ENCODE results near the gene PAX7. TPM values are rescaled to one million over a fixed set of nuclear protein-coding genes. Genes with fewer than 3 reads are reported as not detected.

The PAX7 gene
- total and polyA plus RNA-seq, 4 donors, result 0.03 TPM; not detected in 3

- TF ChIP-seq CTCF (IDR thresholded peaks at IDR 0.05; ENCODE audit: control extremely low read depth, extremely low read depth), result no peak
- Histone ChIP-seq H3K27ac (ENCODE audit: low read depth in 1 of 2, low read length in 1 of 2) (no peak overlapping the region), H3K27me3 (ENCODE audit: control insufficient read depth in 3 of 3, insufficient read depth in 3 of 3, low read length in 2 of 3) (peaks cover 18 to 91% (median 85%) of the 10 kb centered on the region in 3 donors), H3K4me3 (no peak overlapping the region), H3K36me3 (ENCODE audit: control insufficient read depth in 4 of 4, insufficient read depth in 4 of 4, low read length in 4 of 4) (no peaks in the 10 kb centered on the region), H3K9ac (ENCODE audit: insufficient read depth in 1 of 2, low read length in 2 of 2) (no peak overlapping the region), H3K9me3 (ENCODE audit: control insufficient read depth in 4 of 4, insufficient read depth in 3 of 4, low read length in 3 of 4) (peaks cover 0 to 3% (median 0%) of the 10 kb centered on the region in 4 donors), H3K4me1 (ENCODE audit: control insufficient read depth in 5 of 5, insufficient read depth in 5 of 5, low read length in 5 of 5) (peaks cover 0 to 6% (median 0%) of the 10 kb centered on the region in 5 donors)
- 16 to 22% methylated on average over 3 of the region's 3 CpGs for WGBS, 2 donors
- ATAC-seq (ENCODE audit: insufficient read depth, low FRiP score), result no peak
- DNase-seq, result no peak
Observed at GRCh38 chr1:18647681-18648214, 17.1 kb downstream of the PAX7 start.

- no peak for TF ChIP-seq CTCF (IDR thresholded peaks at IDR 0.05; ENCODE audit: control extremely low read depth, extremely low read depth)
- 33 to 45% methylated on average over 5 of the region's 5 CpGs for WGBS, 2 donors
- DNase-seq (no peak), ATAC-seq (ENCODE audit: insufficient read depth, low FRiP score) (no peak)
- H3K27ac ChIP-seq (ENCODE audit: low read depth in 1 of 2, low read length in 1 of 2), result no peak overlapping the region
- no peak overlapping the region for H3K4me3 ChIP-seq
- H3K27me3 ChIP-seq (ENCODE audit: control insufficient read depth in 3 of 3, insufficient read depth in 3 of 3, low read length in 2 of 3), result peaks cover 9 to 94% (median 89%) of the 10 kb centered on the region in 3 donors
- H3K4me1 ChIP-seq (ENCODE audit: control insufficient read depth in 5 of 5, insufficient read depth in 5 of 5, low read length in 5 of 5), result peaks cover 0 to 8% (median 0%) of the 10 kb centered on the region in 5 donors
- no peak overlapping the region for H3K9ac ChIP-seq (ENCODE audit: insufficient read depth in 1 of 2, low read length in 2 of 2)
- no peaks in the 10 kb centered on the region for H3K36me3 ChIP-seq (ENCODE audit: control insufficient read depth in 4 of 4, insufficient read depth in 4 of 4, low read length in 4 of 4)
- H3K9me3 ChIP-seq (ENCODE audit: control insufficient read depth in 4 of 4, insufficient read depth in 3 of 4, low read length in 3 of 4), result peaks cover 0 to 3% (median 0%) of the 10 kb centered on the region in 4 donors
Observed at GRCh38 chr1:18649693-18650370, 19.2 kb downstream of the PAX7 start.

- Histone ChIP-seq H3K9me3 (ENCODE audit: control insufficient read depth in 4 of 4, insufficient read depth in 3 of 4, low read length in 3 of 4) (peaks cover 0 to 3% (median 0%) of the 10 kb centered on the region in 4 donors), H3K9ac (ENCODE audit: insufficient read depth in 1 of 2, low read length in 2 of 2) (no peak overlapping the region), H3K4me1 (ENCODE audit: control insufficient read depth in 5 of 5, insufficient read depth in 5 of 5, low read length in 5 of 5) (peaks cover 0 to 8% (median 0%) of the 10 kb centered on the region in 5 donors), H3K36me3 (ENCODE audit: control insufficient read depth in 4 of 4, insufficient read depth in 4 of 4, low read length in 4 of 4) (no peaks in the 10 kb centered on the region), H3K4me3 (no peak overlapping the region), H3K27me3 (ENCODE audit: control insufficient read depth in 3 of 3, insufficient read depth in 3 of 3, low read length in 2 of 3) (peaks cover 9 to 87% (median 71%) of the 10 kb centered on the region in 3 donors), H3K27ac (ENCODE audit: low read depth in 1 of 2, low read length in 1 of 2) (no peak overlapping the region)
- ATAC-seq (ENCODE audit: insufficient read depth, low FRiP score), result no peak
- no peak for DNase-seq
- no peak for TF ChIP-seq CTCF (IDR thresholded peaks at IDR 0.05; ENCODE audit: control extremely low read depth, extremely low read depth)
- 1 to 10% methylated on average over 7 of the region's 8 CpGs for WGBS, 2 donors
Observed at GRCh38 chr1:18651713-18652112, 21.1 kb downstream of the PAX7 start.
